Measurements from ENCODE around the gene AOC1. TPM values are rescaled to one million over a fixed set of nuclear protein-coding genes. Genes with fewer than 3 reads are reported as not detected.

The AOC1 gene
- total RNA-seq, 1 donor, result not detected

DNA sequence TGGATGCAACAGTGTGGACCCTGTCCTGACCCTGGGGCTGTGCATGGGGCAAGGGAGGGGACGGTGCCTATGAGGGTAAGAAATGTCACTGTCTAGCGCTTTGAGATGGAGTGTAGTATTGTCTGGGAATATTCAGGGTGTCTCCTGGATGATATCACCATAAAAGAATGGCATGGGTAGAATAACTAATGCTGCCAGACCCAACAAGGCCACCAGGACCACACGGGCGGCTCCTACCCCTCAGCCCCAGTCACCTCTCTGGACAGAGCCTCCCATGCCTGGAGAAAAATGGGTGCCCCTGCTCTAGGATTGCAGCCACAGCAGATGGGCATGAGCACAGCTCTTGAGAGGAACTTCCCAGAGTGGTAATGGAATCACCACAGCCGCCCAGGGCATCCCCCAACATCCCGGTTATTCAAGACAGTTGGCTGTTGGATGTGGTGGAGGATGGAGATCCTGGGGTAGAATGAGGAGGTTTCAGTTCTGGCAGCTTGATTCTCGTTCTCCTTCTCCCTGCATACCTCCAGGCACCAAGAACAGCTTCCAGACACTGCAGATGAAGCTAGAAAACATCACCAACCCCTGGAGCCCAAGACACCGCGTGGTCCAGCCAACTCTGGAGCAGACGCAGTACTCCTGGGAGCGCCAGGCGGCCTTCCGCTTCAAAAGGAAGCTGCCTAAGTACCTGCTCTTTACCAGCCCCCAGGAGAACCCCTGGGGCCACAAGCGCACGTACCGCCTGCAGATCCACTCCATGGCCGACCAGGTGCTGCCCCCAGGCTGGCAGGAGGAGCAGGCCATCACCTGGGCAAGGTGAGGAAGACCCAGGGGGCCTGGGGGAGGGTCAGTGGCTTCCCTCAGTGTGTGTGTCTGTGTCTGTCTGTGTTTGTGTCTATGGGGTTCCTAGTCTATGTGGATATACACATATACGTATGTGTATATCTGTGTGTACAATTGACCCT lies 6.2 kb downstream of the AOC1 start:
- TF ChIP-seq, protein P1, sequence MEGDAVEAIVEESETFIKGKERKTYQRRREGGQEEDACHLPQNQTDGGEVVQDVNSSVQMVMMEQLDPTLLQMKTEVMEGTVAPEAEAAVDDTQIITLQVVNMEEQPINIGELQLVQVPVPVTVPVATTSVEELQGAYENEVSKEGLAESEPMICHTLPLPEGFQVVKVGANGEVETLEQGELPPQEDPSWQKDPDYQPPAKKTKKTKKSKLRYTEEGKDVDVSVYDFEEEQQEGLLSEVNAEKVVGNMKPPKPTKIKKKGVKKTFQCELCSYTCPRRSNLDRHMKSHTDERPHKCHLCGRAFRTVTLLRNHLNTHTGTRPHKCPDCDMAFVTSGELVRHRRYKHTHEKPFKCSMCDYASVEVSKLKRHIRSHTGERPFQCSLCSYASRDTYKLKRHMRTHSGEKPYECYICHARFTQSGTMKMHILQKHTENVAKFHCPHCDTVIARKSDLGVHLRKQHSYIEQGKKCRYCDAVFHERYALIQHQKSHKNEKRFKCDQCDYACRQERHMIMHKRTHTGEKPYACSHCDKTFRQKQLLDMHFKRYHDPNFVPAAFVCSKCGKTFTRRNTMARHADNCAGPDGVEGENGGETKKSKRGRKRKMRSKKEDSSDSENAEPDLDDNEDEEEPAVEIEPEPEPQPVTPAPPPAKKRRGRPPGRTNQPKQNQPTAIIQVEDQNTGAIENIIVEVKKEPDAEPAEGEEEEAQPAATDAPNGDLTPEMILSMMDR (IDR thresholded peaks at IDR 0.05; ENCODE audit: extremely low read depth, low read depth, low read length), result no peak
- no peaks in the 10 kb centered on the region for H3K36me3 ChIP-seq (ENCODE audit: insufficient read depth, low read length)

DNA sequence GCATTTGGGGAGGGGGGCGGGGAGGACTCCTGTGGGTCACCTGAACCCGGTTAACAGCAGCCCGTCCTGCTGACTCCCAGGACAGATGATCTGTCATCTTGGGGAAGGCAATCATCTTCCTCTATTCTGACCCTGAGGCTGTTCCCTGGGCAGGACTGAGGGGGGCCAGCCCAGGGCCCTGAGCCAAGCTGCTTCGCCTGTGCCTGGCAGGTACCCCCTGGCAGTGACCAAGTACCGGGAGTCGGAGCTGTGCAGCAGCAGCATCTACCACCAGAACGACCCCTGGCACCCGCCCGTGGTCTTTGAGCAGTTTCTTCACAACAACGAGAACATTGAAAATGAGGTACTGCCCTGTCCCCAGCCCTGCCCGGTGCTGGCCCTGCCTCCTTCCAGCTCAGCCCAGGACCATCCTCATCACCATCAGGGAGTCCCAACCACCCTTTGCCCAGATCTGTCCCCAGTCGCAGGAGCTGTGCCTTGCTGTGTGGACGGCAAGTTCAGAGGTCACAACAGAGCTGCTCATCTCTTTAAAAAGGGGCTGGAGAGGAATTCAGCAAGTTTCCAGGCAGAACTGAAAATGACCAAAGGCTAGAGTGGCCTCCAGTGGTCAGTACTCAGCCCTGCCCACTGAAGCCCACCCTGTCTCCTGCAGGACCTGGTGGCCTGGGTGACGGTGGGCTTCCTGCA lies 8.1 kb downstream of the AOC1 start:
- H3K4me3 ChIP-seq (ENCODE audit: insufficient read depth, low read length), result no peak overlapping the region
- no peaks in the 10 kb centered on the region for H3K4me1 ChIP-seq (ENCODE audit: insufficient read depth, low read length)
- H3K36me3 ChIP-seq (ENCODE audit: insufficient read depth, low read length), result no peaks in the 10 kb centered on the region
- H3K9me3 ChIP-seq (ENCODE audit: low read depth, low read length), result no peaks in the 10 kb centered on the region
- DNase-seq (ENCODE audit: insufficient read length, low spot score, missing footprints), result no peak
- no peaks in the 10 kb centered on the region for H3K79me2 ChIP-seq (ENCODE audit: insufficient read depth, low read length)
- no peaks in the 10 kb centered on the region for H4K20me1 ChIP-seq (ENCODE audit: insufficient read depth, low read length)
- no peak overlapping the region for H3K4me2 ChIP-seq (ENCODE audit: insufficient read depth, low read length)
- H2AFZ ChIP-seq (ENCODE audit: low read length), result no peak overlapping the region
- TF ChIP-seq, protein P1 (IDR thresholded peaks at IDR 0.05; ENCODE audit: extremely low read depth, low read depth, low read length), result no peak
- H3K27ac ChIP-seq (ENCODE audit: low read depth, low read length), result no peak overlapping the region
- H3K27me3 ChIP-seq (ENCODE audit: insufficient read depth, low read length), result no peaks in the 10 kb centered on the region

More for the DNA sequence above, 6.2 kb downstream of the AOC1 start:
- DNase-seq (ENCODE audit: insufficient read length, low spot score, missing footprints), result no peak
- no peak overlapping the region for H3K27ac ChIP-seq (ENCODE audit: low read depth, low read length)
- no peak overlapping the region for H3K4me2 ChIP-seq (ENCODE audit: insufficient read depth, low read length)
- H2AFZ ChIP-seq (ENCODE audit: low read length), result no peak overlapping the region
- no peaks in the 10 kb centered on the region for H3K27me3 ChIP-seq (ENCODE audit: insufficient read depth, low read length)
- no peaks in the 10 kb centered on the region for H4K20me1 ChIP-seq (ENCODE audit: insufficient read depth, low read length)
- no peaks in the 10 kb centered on the region for H3K4me1 ChIP-seq (ENCODE audit: insufficient read depth, low read length)
- H3K4me3 ChIP-seq (ENCODE audit: insufficient read depth, low read length), result no peak overlapping the region
- no peaks in the 10 kb centered on the region for H3K79me2 ChIP-seq (ENCODE audit: insufficient read depth, low read length)
- H3K9me3 ChIP-seq (ENCODE audit: low read depth, low read length), result no peaks in the 10 kb centered on the region

DNA sequence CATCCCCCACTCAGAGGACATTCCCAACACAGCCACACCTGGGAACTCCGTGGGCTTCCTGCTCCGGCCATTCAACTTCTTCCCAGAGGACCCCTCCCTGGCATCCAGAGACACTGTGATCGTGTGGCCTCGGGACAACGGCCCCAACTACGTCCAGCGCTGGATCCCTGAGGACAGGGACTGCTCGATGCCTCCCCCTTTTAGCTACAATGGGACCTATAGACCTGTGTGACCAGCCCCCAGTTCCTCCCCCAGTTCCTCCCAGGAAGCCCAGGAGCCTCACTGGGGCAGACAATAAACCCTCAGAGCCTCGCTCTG lies 8.6 kb downstream of the AOC1 start:
- Histone ChIP-seq H2AFZ (ENCODE audit: low read length) (no peak overlapping the region), H3K4me1 (ENCODE audit: insufficient read depth, low read length) (no peaks in the 10 kb centered on the region), H3K4me3 (ENCODE audit: insufficient read depth, low read length) (no peak overlapping the region), H3K4me2 (ENCODE audit: insufficient read depth, low read length) (no peak overlapping the region), H3K27ac (ENCODE audit: low read depth, low read length) (no peak overlapping the region), H3K9me3 (ENCODE audit: low read depth, low read length) (no peaks in the 10 kb centered on the region), H4K20me1 (ENCODE audit: insufficient read depth, low read length) (no peaks in the 10 kb centered on the region), H3K36me3 (ENCODE audit: insufficient read depth, low read length) (no peaks in the 10 kb centered on the region), H3K27me3 (ENCODE audit: insufficient read depth, low read length) (no peaks in the 10 kb centered on the region), H3K79me2 (ENCODE audit: insufficient read depth, low read length) (no peaks in the 10 kb centered on the region)
- DNase-seq (ENCODE audit: insufficient read length, low spot score, missing footprints), result no peak
- TF ChIP-seq, protein P1 (IDR thresholded peaks at IDR 0.05; ENCODE audit: extremely low read depth, low read depth, low read length), result no peak

DNA sequence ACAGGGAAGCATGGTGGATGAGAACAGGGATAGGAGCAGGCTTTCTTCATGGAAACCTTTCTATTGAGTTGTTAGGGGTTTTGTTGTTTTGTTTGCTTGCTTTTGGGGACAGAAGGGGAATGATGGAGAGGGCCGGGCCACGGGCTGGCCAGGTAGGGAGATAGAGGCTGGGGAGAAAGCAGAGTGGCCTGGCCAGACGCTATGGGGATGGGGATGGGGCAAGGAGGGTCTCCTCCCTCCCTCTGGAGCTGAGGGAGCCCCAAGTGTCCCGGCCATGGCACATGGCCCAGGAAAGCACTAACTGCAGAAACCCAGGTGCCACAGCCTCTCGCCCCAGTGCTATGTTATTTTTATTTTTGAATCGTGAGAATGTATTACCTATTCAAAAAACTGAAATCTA lies 10.0 kb downstream of the AOC1 start:
- H2AFZ ChIP-seq (ENCODE audit: low read length), result no peak overlapping the region
- H3K4me3 ChIP-seq (ENCODE audit: insufficient read depth, low read length), result no peak overlapping the region
- no peaks in the 10 kb centered on the region for H3K9me3 ChIP-seq (ENCODE audit: low read depth, low read length)
- H3K79me2 ChIP-seq (ENCODE audit: insufficient read depth, low read length), result no peaks in the 10 kb centered on the region
- TF ChIP-seq, protein P1 (IDR thresholded peaks at IDR 0.05; ENCODE audit: extremely low read depth, low read depth, low read length), result no peak
- no peaks in the 10 kb centered on the region for H3K36me3 ChIP-seq (ENCODE audit: insufficient read depth, low read length)
- no peak overlapping the region for H3K4me2 ChIP-seq (ENCODE audit: insufficient read depth, low read length)
- H3K27ac ChIP-seq (ENCODE audit: low read depth, low read length), result no peak overlapping the region
- H3K27me3 ChIP-seq (ENCODE audit: insufficient read depth, low read length), result no peaks in the 10 kb centered on the region
- DNase-seq (ENCODE audit: insufficient read length, low spot score, missing footprints), result no peak
- H3K4me1 ChIP-seq (ENCODE audit: insufficient read depth, low read length), result no peaks in the 10 kb centered on the region
- H4K20me1 ChIP-seq (ENCODE audit: insufficient read depth, low read length), result no peaks in the 10 kb centered on the region

Measured in osteoblast (primary cell).